Panc1 (cell line): Measurements from ENCODE around the gene TRIB2. TPM values are rescaled to one million over a fixed set of nuclear protein-coding genes. Genes with fewer than 3 reads are reported as not detected.

Experiments
- ATAC-seq: fragments of 200-7000 bp; cut with Tn5 transposase; 2 replicates; pipeline ENCODE4 v1.9.1; 2020; ENCODE audit warnings: mild to moderate bottlenecking, moderate library complexity
- BruUV-seq: library from RNA; stranded (reverse); fragments of 400-500 nt; replicated peaks from 2 replicates; lab custom pipeline; 2021; lab: Mats Ljungman, UMichigan
- CTCF ChIA-PET: fragments of 300-600 bp; sonication (Branson Sonifier 250); formaldehyde crosslinking; loops from one replicate; lab custom pipeline; 2022; ENCODE audit warnings: antibody characterized with exemption; lab: Charles Lee
- POLR2A ChIA-PET: fragments of 300-600 bp; sonication (Branson Sonifier 250); formaldehyde crosslinking; loops from one replicate; lab custom pipeline; 2022; ENCODE audit warnings: antibody characterized with exemption; lab: Charles Lee
- DNase-seq: peaks from one replicate; pipeline ENCODE4 v3.0.0-alpha.2; 2010; ENCODE audit warnings: low read depth, low spot score
- H3K27ac ChIP-seq: 2 replicates; pipeline ENCODE4 v1.5.1; 2011; ENCODE audit warnings: mild to moderate bottlenecking, low read length, inconsistent platforms
- H3K27me3 ChIP-seq: fragments of 200-500 bp; sonication (Bioruptor generic); 2 replicates; pipeline ENCODE4 v1.6.0; 2014; ENCODE audit warnings: low read length, inconsistent platforms; ENCODE audit not compliant: control insufficient read depth, insufficient read depth
- H3K36me3 ChIP-seq: fragments of 200-500 bp; sonication (Bioruptor generic); 2 replicates; pipeline ENCODE4 v1.5.1; 2014; ENCODE audit warnings: inconsistent platforms, mild to moderate bottlenecking, low read length, moderate library complexity; ENCODE audit not compliant: control insufficient read depth, insufficient read depth
- H3K4me1 ChIP-seq: 2 replicates; pipeline ENCODE4 v1.5.1; 2011; ENCODE audit warnings: inconsistent platforms, mild to moderate bottlenecking, low read length, moderate library complexity; ENCODE audit not compliant: control insufficient read depth, insufficient read depth
- H3K4me3 ChIP-seq, 2 experiments: 2 replicates each; pipeline ENCODE4 v1.5.1; 2011 to 2012; ENCODE audit warnings: low read depth in 2 of 2, low read length in 2 of 2, mild to moderate bottlenecking in 2 of 2, inconsistent platforms in 1 of 2, moderate library complexity in 1 of 2
- H3K9me3 ChIP-seq: fragments of 200-500 bp; sonication (Bioruptor generic); 2 replicates; pipeline ENCODE4 v1.5.1; 2014; ENCODE audit warnings: low read depth, mild to moderate bottlenecking, inconsistent platforms, low read length, moderate library complexity; ENCODE audit not compliant: control insufficient read depth, insufficient read depth
- CTCF ChIP-seq: fragments of 450-650 bp; IDR thresholded peaks from 2 replicates; pipeline ENCODE4 v1.5.1; 2017; ENCODE audit warnings: mild to moderate bottlenecking
- POLR2AphosphoS5 ChIP-seq: IDR thresholded peaks from 2 replicates; pipeline ENCODE4 v1.6.1; 2012; ENCODE audit warnings: mild to moderate bottlenecking, low read depth, low read length, moderate library complexity
- SIN3A ChIP-seq: IDR thresholded peaks from 2 replicates; pipeline ENCODE4 v1.6.1; 2012; ENCODE audit warnings: low read depth, mild to moderate bottlenecking, low read length, moderate library complexity, borderline replicate concordance; ENCODE audit not compliant: insufficient read depth
- TCF7L2 ChIP-seq: IDR thresholded peaks from 2 replicates; pipeline ENCODE4 v1.6.1; 2011; ENCODE audit warnings: mild to moderate bottlenecking, low read depth, low read length, inconsistent platforms
- in situ Hi-C: cut with HindIII; loops from 2 replicates; pipeline ENCODE4 v1.10.0; 2016; ENCODE audit warnings: low sequenced_read_pairs, low pct_unique_long_range_greater_than_20kb
- intact Hi-C: fragments of 100-400 bp; cut with micrococcal nuclease; formaldehyde crosslinking; loops from one replicate; pipeline ENCODE4 v1.10.0; 2022; ENCODE audit not compliant: unreplicated experiment
- total RNA-seq: library from RNA; stranded (reverse); gene quantifications from one replicate; pipeline ENCODE4 v1.2.1, GENCODE V29; 2021; ENCODE audit not compliant: unreplicated experiment
- TF ChIP-seq, protein P1 (sequence below), 2 experiments: IDR thresholded peaks; 2 replicates each; pipeline ENCODE4 v1.6.1; 2011 to 2012; ENCODE audit warnings: low read depth in 2 of 2, control low read depth in 1 of 2, low read length in 1 of 2, mild to moderate bottlenecking in 1 of 2, moderate library complexity in 1 of 2; ENCODE audit not compliant: insufficient read depth in 1 of 2

Gene TRIB2
- total RNA-seq, 1 experiment from 2014 or later = 43.2 TPM

GRCh38 chr2:12725233-12726187, 8.8 kb downstream of the TRIB2 start:
- Histone ChIP-seq H3K27ac (no peak overlapping the region), H3K36me3 (peaks cover 2% of the 10 kb centered on the region; the same call in 1 of the 2 replicates), H3K4me3 (no peak overlapping the region), H3K9me3 (no peaks in the 10 kb centered on the region), H3K4me1 (peaks cover 20% of the 10 kb centered on the region), H3K27me3 (no peaks in the 10 kb centered on the region)
- ChIA-PET CTCF (no interaction called here), POLR2A (no interaction called here)
- DNase-seq = no peak
- in situ Hi-C loops (no loop called here), intact Hi-C loops (no loop called here)
- TF ChIP-seq TCF7L2 = no peak
- TF ChIP-seq POLR2AphosphoS5 = no peak
- TF ChIP-seq CTCF = no peak
- TF ChIP-seq, protein P1, sequence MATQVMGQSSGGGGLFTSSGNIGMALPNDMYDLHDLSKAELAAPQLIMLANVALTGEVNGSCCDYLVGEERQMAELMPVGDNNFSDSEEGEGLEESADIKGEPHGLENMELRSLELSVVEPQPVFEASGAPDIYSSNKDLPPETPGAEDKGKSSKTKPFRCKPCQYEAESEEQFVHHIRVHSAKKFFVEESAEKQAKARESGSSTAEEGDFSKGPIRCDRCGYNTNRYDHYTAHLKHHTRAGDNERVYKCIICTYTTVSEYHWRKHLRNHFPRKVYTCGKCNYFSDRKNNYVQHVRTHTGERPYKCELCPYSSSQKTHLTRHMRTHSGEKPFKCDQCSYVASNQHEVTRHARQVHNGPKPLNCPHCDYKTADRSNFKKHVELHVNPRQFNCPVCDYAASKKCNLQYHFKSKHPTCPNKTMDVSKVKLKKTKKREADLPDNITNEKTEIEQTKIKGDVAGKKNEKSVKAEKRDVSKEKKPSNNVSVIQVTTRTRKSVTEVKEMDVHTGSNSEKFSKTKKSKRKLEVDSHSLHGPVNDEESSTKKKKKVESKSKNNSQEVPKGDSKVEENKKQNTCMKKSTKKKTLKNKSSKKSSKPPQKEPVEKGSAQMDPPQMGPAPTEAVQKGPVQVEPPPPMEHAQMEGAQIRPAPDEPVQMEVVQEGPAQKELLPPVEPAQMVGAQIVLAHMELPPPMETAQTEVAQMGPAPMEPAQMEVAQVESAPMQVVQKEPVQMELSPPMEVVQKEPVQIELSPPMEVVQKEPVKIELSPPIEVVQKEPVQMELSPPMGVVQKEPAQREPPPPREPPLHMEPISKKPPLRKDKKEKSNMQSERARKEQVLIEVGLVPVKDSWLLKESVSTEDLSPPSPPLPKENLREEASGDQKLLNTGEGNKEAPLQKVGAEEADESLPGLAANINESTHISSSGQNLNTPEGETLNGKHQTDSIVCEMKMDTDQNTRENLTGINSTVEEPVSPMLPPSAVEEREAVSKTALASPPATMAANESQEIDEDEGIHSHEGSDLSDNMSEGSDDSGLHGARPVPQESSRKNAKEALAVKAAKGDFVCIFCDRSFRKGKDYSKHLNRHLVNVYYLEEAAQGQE (IDR thresholded peaks at IDR 0.05; ENCODE audit: insufficient read depth in 1 of 2, low read depth in 2 of 2, low read length in 1 of 2) = no peak
- no peak for TF ChIP-seq SIN3A
- no peak for ATAC-seq
- no TSS peak for BruUV-seq

GRCh38 chr2:12726271-12726670, 9.5 kb downstream of the TRIB2 start:
- no TSS peak for BruUV-seq
- POLR2A ChIA-PET = no interaction called here
- intact Hi-C loops (no loop called here), in situ Hi-C loops (no loop called here)
- Histone ChIP-seq H3K36me3 (peaks cover 2% of the 10 kb centered on the region; the same call in 1 of the 2 replicates), H3K27me3 (no peaks in the 10 kb centered on the region), H3K27ac (no peak overlapping the region), H3K4me1 (peaks cover 13% of the 10 kb centered on the region), H3K4me3 (no peak overlapping the region), H3K9me3 (no peaks in the 10 kb centered on the region)
- no peak for TF ChIP-seq POLR2AphosphoS5
- DNase-seq (no peak), ATAC-seq (no peak)
- CTCF ChIA-PET = no interaction called here

DNA sequence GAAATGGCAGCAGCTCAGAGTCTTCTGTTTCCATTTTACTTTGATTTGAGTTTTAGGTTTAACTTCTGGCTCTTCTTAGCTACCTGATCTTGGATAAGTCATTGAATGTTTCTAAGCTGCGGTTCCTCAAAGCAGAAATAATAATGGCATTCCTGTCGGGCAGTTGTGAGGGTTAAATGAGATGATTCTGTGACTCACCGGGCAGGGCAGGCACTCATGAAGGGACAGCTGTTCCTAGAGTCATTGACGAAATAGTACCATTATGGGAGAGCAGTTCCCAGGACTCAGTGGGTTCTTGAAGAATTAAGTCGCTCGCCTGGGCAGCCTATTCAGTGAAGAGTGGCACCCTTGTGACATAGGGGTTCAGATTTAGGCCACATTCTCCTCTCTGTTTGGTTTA, 10.3 kb downstream of the TRIB2 start:
- Histone ChIP-seq H3K9me3 (no peaks in the 10 kb centered on the region), H3K4me1 (peaks cover 5% of the 10 kb centered on the region), H3K27ac (no peak overlapping the region), H3K27me3 (no peaks in the 10 kb centered on the region), H3K4me3 (no peak overlapping the region), H3K36me3 (peaks cover 2% of the 10 kb centered on the region; the same call in 1 of the 2 replicates)
- no peak for DNase-seq
- POLR2A ChIA-PET = no interaction called here
- CTCF ChIA-PET = no interaction called here
- ATAC-seq = no peak
- no peak for TF ChIP-seq TCF7L2
- no peak for TF ChIP-seq SIN3A
- TF ChIP-seq CTCF = no peak
- TF ChIP-seq POLR2AphosphoS5 = no peak
- TF ChIP-seq, protein P1 (IDR thresholded peaks at IDR 0.05; ENCODE audit: insufficient read depth in 1 of 2, low read depth in 2 of 2, low read length in 1 of 2) = no peak
- in situ Hi-C loops (no loop called here), intact Hi-C loops (no loop called here)
- BruUV-seq = no TSS peak
